H9 (cell line): Measurements from ENCODE around the gene PDE4C. TPM values are rescaled to one million over a fixed set of nuclear protein-coding genes. Genes with fewer than 3 reads are reported as not detected.

ENCODE experiments used
- DNase-seq: peaks from one replicate; pipeline ENCODE4 v3.0.0-alpha.2; 2017
- H2AFZ ChIP-seq: one replicate; pipeline ENCODE4 v1.6.1; 2013; ENCODE audit warnings: mild to moderate bottlenecking, low read length, control low read depth, moderate library complexity
- H2AK5ac ChIP-seq: 2 replicates; pipeline ENCODE4 v1.6.1; 2013; ENCODE audit warnings: low read length, control low read depth, mixed read lengths; ENCODE audit not compliant: insufficient read length
- H2BK120ac ChIP-seq: one replicate; pipeline ENCODE4 v1.6.1; 2013; ENCODE audit warnings: low read depth, mild to moderate bottlenecking, low read length, control low read depth, inconsistent platforms; ENCODE audit not compliant: poor library complexity, severe bottlenecking
- H2BK12ac ChIP-seq: 2 replicates; pipeline ENCODE4 v1.6.1; 2013; ENCODE audit warnings: low read length, control low read depth, mixed read lengths, low read depth; ENCODE audit not compliant: insufficient read length
- H2BK15ac ChIP-seq: 2 replicates; pipeline ENCODE4 v1.6.1; 2013; ENCODE audit warnings: low read depth, low read length, control low read depth
- H2BK20ac ChIP-seq: one replicate; pipeline ENCODE4 v1.6.1; 2013; ENCODE audit warnings: low read depth, mild to moderate bottlenecking, low read length, control low read depth, inconsistent platforms; ENCODE audit not compliant: poor library complexity, severe bottlenecking
- H2BK5ac ChIP-seq: 2 replicates; pipeline ENCODE4 v1.6.1; 2013; ENCODE audit warnings: low read length, control low read depth, mixed read lengths; ENCODE audit not compliant: insufficient read length
- H3K14ac ChIP-seq: 2 replicates; pipeline ENCODE4 v1.6.1; 2013; ENCODE audit warnings: low read length, control low read depth; ENCODE audit not compliant: insufficient read depth
- H3K18ac ChIP-seq: 2 replicates; pipeline ENCODE4 v1.6.1; 2013; ENCODE audit warnings: low read depth, mild to moderate bottlenecking, mixed read lengths, low read length, control low read depth; ENCODE audit not compliant: insufficient read length
- H3K23ac ChIP-seq: 2 replicates; pipeline ENCODE4 v1.6.1; 2013; ENCODE audit warnings: low read length, control low read depth, mixed read lengths, low read depth; ENCODE audit not compliant: insufficient read length
- H3K23me2 ChIP-seq: 2 replicates; pipeline ENCODE4 v1.6.1; 2013; ENCODE audit warnings: low read depth, mild to moderate bottlenecking, mixed read lengths, low read length, control low read depth; ENCODE audit not compliant: insufficient read length, poor library complexity, severe bottlenecking
- H3K27ac ChIP-seq: 2 replicates; pipeline ENCODE4 v1.5.1; 2013; ENCODE audit warnings: low read length, control low read depth, mixed read lengths, low read depth; ENCODE audit not compliant: insufficient read length
- H3K27me3 ChIP-seq: 2 replicates; pipeline ENCODE4 v1.6.1; 2013; ENCODE audit warnings: low read length, control low read depth, inconsistent platforms; ENCODE audit not compliant: insufficient read depth
- H3K4ac ChIP-seq: 2 replicates; pipeline ENCODE4 v1.6.1; 2013; ENCODE audit warnings: low read depth, mild to moderate bottlenecking, control low read depth, inconsistent platforms, low read length, moderate library complexity
- H3K4me1 ChIP-seq: 2 replicates; pipeline ENCODE4 v1.6.1; 2013; ENCODE audit warnings: low read length, control low read depth, inconsistent platforms; ENCODE audit not compliant: insufficient read depth
- H3K4me2 ChIP-seq: 2 replicates; pipeline ENCODE4 v1.6.1; 2013; ENCODE audit warnings: low read length, control low read depth, mixed read lengths; ENCODE audit not compliant: insufficient read length, insufficient read depth
- H3K56ac ChIP-seq: 2 replicates; pipeline ENCODE4 v1.6.1; 2013; ENCODE audit warnings: low read depth, mild to moderate bottlenecking, mixed read lengths, low read length, control low read depth; ENCODE audit not compliant: insufficient read length
- H3K79me1 ChIP-seq: 2 replicates; pipeline ENCODE4 v1.6.1; 2013; ENCODE audit warnings: low read depth, mild to moderate bottlenecking, moderate library complexity, low read length, control low read depth, inconsistent platforms; ENCODE audit not compliant: insufficient read depth, poor library complexity, severe bottlenecking
- H3K79me2 ChIP-seq: 2 replicates; pipeline ENCODE4 v1.6.1; 2013; ENCODE audit warnings: low read length, control low read depth, inconsistent platforms; ENCODE audit not compliant: insufficient read depth
- H3K9ac ChIP-seq: 2 replicates; pipeline ENCODE4 v1.6.1; 2013; ENCODE audit warnings: low read length, control low read depth, mixed read lengths; ENCODE audit not compliant: insufficient read length; ENCODE audit errors: extremely low read depth
- H3K9me3 ChIP-seq: one replicate; pipeline ENCODE4 v1.6.1; 2013; ENCODE audit warnings: low read depth, low read length, inconsistent platforms; ENCODE audit not compliant: control insufficient read depth
- H3T11ph ChIP-seq: one replicate; pipeline ENCODE4 v1.6.1; 2013; ENCODE audit warnings: mild to moderate bottlenecking, low read length, control low read depth, inconsistent platforms
- H4K20me1 ChIP-seq: one replicate; pipeline ENCODE4 v1.6.1; 2013; ENCODE audit not compliant: control insufficient read depth, insufficient read length, insufficient read depth
- H4K5ac ChIP-seq: 2 replicates; pipeline ENCODE4 v1.6.1; 2013; ENCODE audit warnings: low read depth, mild to moderate bottlenecking, mixed read lengths, low read length, control low read depth; ENCODE audit not compliant: insufficient read length
- H4K8ac ChIP-seq: replicated peaks from 2 replicates; pipeline ENCODE4 v1.6.1; 2013; ENCODE audit warnings: low read length, control low read depth, mixed read lengths, low read depth; ENCODE audit not compliant: insufficient read length
- H4K91ac ChIP-seq: 2 replicates; pipeline ENCODE4 v1.6.1; 2013; ENCODE audit warnings: low read depth, mild to moderate bottlenecking, moderate library complexity, mixed read lengths, low read length, control low read depth; ENCODE audit not compliant: insufficient read length
- H3K27ac Mint-ChIP-seq, 3 experiments: 2 replicates in 2 of 3; 3 replicates in 1 of 3; pipeline ENCODE4 v1.8.0; 2020 to 2021; ENCODE audit warnings: mixed read lengths in 3 of 3, mild to moderate bottlenecking in 1 of 3, moderate library complexity in 1 of 3
- H3K27me3 Mint-ChIP-seq: 2 replicates; pipeline ENCODE4 v1.8.0; 2021; ENCODE audit warnings: low read depth, mild to moderate bottlenecking, moderate library complexity, mixed read lengths
- H3K36me3 Mint-ChIP-seq, 3 experiments: 2 replicates in 2 of 3; 3 replicates in 1 of 3; pipeline ENCODE4 v1.8.0; 2020 to 2021; ENCODE audit warnings: low read depth in 3 of 3, mixed read lengths in 3 of 3; ENCODE audit not compliant: insufficient read depth in 1 of 3
- H3K4me1 Mint-ChIP-seq, 2 experiments: 2 replicates each; pipeline ENCODE4 v1.8.0; 2020; ENCODE audit warnings: mixed read lengths in 2 of 2
- H3K4me3 Mint-ChIP-seq, 2 experiments: 2 replicates in 1 of 2; 3 replicates in 1 of 2; pipeline ENCODE4 v1.8.0; 2020 to 2021; ENCODE audit warnings: mild to moderate bottlenecking in 2 of 2, mixed read lengths in 2 of 2, moderate library complexity in 1 of 2
- H3K9me3 Mint-ChIP-seq, 2 experiments: 2 replicates in 1 of 2; 3 replicates in 1 of 2; pipeline ENCODE4 v1.8.0; 2020; ENCODE audit warnings: mild to moderate bottlenecking in 2 of 2, mixed read lengths in 2 of 2, moderate library complexity in 1 of 2
- CTCF ChIP-seq: fragments of 200-600 bp; sonication (generic); conservative IDR thresholded peaks from 3 replicates; pipeline ENCODE4 v1.8.0; 2021; ENCODE audit warnings: antibody characterized with exemption, mild to moderate bottlenecking
- WGBS: extraction: QIAGEN DNeasy Blood & Tissue Kit; methylation state at CpG from one replicate; pipeline ENCODE4 v1.1.7; 2013; ENCODE audit warnings: missing lambda C conversion rate, low lambda C conversion rate, mixed read lengths; ENCODE audit not compliant: insufficient read length; ENCODE audit errors: extremely low coverage; 5-methylcytosine and 5-hydroxymethylcytosine counted together
- total RNA-seq: library from RNA; stranded (reverse); gene quantifications from 2 replicates; pipeline ENCODE4 v1.2.1, GENCODE V29; 2021

The PDE4C gene
- total RNA-seq, 1 experiment from 2014 or later = 1.8 TPM

- Mint-ChIP-seq H3K27ac (no peak overlapping the region), H3K36me3 (peaks cover 0 to 14% (median 0%) of the 10 kb centered on the region in 3 experiments; a peak in 2 of 7 replicates), H3K27me3 (peaks cover 6% of the 10 kb centered on the region), H3K4me1 (no peaks in the 10 kb centered on the region), H3K4me3 (no peak overlapping the region), H3K9me3 (no peaks in the 10 kb centered on the region)
- no peak for DNase-seq
- no CpG with 5 or more reads among the region's 5 CpGs for WGBS
- Histone ChIP-seq H3K4me2 (no peak overlapping the region), H3T11ph (no peak overlapping the region), H2BK20ac (no peak overlapping the region), H3K23me2 (no peaks in the 10 kb centered on the region), H4K5ac (no peak overlapping the region), H2BK12ac (no peak overlapping the region), H3K14ac (no peak overlapping the region), H3K27ac (no peak overlapping the region), H3K79me1 (no peaks in the 10 kb centered on the region), H3K27me3 (no peaks in the 10 kb centered on the region), H2BK5ac (no peak overlapping the region), H2BK120ac (no peak overlapping the region), H4K20me1 (no peaks in the 10 kb centered on the region), H3K56ac (no peak overlapping the region), H3K23ac (no peak overlapping the region), H4K91ac (no peak overlapping the region), H3K4ac (no peak overlapping the region), H2BK15ac (no peak overlapping the region), H3K9ac (no peak overlapping the region), H3K79me2 (no peaks in the 10 kb centered on the region), H4K8ac (no peak overlapping the region), H3K9me3 (no peaks in the 10 kb centered on the region), H3K18ac (no peak overlapping the region), H3K4me1 (no peaks in the 10 kb centered on the region; the same call in 1 of the 2 replicates), H2AK5ac (no peak overlapping the region), H2AFZ (no peak overlapping the region)
- no peak for TF ChIP-seq CTCF
These were observed 46.3 kb downstream of the PDE4C start for GRCh38 chr19:18179957-18180356.
